ENCODE measurements around the gene IL17RD.

DNA sequence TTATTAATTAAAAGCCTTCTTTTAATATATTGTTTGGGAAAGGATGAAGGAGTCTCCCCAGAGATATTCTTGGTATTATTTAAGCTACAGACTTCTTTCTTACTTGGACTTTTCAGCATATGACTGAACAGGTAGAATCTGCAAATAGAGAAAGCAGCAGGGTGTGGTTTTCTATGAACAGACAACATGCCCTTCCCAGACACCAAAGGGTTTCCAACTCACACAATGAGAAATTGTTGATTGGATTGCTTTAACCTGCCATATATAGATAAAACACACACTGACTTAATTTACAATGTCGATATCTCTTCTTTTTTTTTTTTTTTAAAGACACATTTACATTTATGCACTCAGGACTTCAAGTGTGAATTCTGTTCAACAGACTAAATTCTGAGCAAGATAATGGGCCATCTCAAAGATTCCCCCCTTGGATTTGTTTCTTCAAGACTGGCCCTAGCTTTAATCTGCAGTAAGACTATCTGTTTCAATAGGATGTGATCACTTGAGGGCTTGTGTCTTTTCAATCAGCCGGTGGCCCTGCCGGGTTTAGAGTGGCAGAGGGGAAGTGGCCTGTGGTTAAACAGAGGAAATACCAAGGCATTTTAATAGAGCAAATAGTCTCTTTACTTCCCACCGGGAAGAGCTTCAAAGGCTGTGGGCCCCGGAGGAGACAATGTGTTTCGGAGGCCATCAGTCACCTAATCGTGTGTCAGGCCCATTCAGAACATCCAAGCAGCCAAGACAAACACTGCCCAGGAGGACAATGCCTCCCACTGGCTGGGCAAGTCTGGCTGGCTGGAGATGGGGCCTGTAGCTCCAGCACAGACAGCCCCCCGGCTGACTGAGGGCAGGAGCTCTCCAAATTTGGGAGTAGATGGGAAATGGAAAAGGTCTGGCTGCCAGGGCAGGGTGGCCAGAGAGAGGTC lies 6.1 kb downstream of the IL17RD start:
- TF ChIP-seq GATA2 (IDR thresholded peaks at IDR 0.05; ENCODE audit: low read depth, low read length) (no peak), GATA3 (IDR thresholded peaks at IDR 0.05; ENCODE audit: low read depth, low read length) (no peak)
